Measurements from ENCODE around the gene NOM1. TPM values are rescaled to one million over a fixed set of nuclear protein-coding genes. Genes with fewer than 3 reads are reported as not detected.
"Not testable (repeated sequence)": the region's sequence is repeated elsewhere in the genome, so short reads cannot be mapped to it uniquely, and the experiment has no call there.

Gene NOM1
- total RNA-seq = 10 to 100 TPM; 28.9 to 68.1 TPM

DNA sequence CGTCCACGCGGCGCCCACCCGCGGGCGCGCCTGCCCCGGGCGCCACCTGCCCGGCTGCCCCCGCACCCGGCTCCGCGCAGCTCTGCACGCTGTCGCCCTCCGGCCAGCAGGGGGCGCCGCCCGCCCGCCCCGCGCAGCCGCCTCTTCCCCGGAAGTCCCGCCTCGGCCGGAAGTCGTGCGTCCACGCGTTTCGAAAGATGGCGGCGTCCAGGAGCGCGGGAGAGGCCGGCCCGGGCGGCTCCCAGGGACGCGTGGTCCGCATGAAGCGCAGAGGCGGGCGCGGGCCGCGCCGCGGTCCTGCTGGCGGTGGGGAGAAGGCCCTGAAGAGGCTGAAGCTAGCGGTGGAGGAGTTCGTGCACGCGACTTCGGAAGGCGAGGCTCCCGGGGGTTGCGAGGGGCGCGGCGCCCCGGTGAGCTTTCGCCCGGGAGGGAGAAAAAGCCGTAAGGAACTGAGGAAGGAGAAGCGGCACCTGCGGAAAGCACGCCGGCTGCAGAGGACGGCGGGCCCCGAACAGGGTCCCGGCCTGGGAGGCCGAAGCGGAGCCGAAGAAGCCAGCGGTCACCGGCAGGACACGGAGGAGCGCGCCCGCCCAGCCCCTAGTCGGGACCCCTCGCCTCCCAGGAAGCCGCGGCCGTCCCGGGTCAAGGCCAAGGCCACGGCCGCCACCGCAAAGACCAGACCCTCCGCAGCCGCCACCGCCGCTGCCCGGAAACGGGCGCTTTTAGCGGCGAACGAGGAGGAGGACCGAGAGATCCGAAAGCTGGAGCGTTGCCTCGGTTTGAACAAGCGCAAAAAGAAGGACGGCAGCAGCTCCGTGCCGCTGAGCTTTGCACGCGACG lies at the start of gene NOM1:
NOM1 (plus strand) TSS at position 172 of the 840 bp plus-strand sequence; CDS start at position 198, 26 bp downstream.
- Mint-ChIP-seq H3K4me3 (peak within 1 kb of the TSS; percentile 99), H3K9me3 (no peaks in the 10 kb centered on the region)

DNA sequence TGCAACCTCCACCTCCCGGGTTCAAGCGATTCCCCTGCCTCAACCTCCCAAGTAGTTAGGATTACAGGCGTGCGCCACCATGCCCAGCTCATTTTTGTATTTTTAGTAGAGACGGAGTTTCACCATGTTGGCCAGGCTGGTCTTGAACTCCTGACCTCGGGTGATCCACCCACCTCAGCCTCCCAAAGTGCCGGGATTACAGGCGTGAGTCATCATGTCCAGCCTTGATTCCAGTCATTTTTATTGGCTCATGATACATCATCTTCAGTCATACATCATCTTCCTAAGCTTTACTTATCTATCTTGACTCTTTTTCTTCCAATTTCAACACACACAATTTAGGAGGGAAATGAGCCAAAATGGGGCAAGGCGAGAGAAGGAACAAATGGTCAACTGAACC lies 49.4 kb upstream of the NOM1 start:
- H3K36me3 Mint-ChIP-seq; H3K4me3 Mint-ChIP-seq; H3K27ac Mint-ChIP-seq; H3K9me3 Mint-ChIP-seq; DNase-seq (ENCODE audit: low spot score); ATAC-seq: not testable (repeated sequence)
- Mint-ChIP-seq H3K27me3 (peaks cover 18% of the 10 kb centered on the region in 2 donors), H3K4me1 (ENCODE audit: low read depth in 2 of 2) (peaks cover 23 to 26% of the 10 kb centered on the region in 2 donors)

More for the DNA sequence above, at the start of gene NOM1:
- DNase-seq (ENCODE audit: low spot score) = peak; percentile 92
- H3K27ac Mint-ChIP-seq = peak within 1 kb of the TSS; percentile 82 to 90
- H3K4me1 Mint-ChIP-seq (ENCODE audit: low read depth in 2 of 2) = peaks cover 13 to 22% of the 10 kb centered on the region in 2 donors
- peaks cover 11 to 15% of the 10 kb centered on the region in 2 donors for H3K27me3 Mint-ChIP-seq
- peaks cover 27% of the 10 kb centered on the region for H3K36me3 Mint-ChIP-seq
- peak; percentile 95 to 98 for ATAC-seq

DNA sequence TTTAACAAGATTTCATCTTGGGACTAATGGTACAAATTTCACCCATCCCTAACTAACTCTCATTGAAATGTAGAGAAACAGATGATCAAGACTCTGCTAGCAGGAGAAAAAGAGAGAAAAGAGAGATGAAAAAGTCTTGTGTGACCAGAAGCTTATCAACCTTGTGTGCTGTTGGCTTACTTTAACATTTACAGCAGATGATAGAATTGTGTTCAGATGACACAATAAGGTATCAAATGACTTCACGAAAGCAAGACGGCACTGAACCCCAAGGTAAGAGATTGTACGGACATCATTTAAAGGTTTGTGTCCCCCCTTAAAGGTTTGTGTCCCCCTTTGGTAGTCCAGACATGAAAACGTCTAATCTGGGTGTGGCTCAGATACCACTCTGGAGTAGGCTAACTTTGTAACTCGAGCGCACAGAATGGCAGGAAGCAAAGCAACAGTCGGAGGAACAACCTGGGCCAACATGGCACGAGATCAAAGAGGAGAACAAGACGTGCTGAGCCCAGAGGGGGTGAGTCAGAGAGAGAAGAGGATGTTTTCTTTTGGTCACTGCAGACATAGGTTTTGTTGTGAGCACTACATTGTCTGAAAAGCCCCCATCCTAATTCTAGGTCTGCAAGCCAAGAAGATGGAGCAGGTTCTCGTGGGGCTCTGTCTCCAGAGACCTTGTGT lies 46.1 kb upstream of the NOM1 start:
- H3K4me3 Mint-ChIP-seq = no peak overlapping the region
- no peaks in the 10 kb centered on the region for H3K4me1 Mint-ChIP-seq (ENCODE audit: low read depth in 2 of 2)
- DNase-seq (ENCODE audit: low spot score) (no peak), ATAC-seq (peak in 1 of 2 donors; percentile 43)
- H3K36me3 Mint-ChIP-seq = no peaks in the 10 kb centered on the region
- peak overlapping the region in 1 of 2 donors; percentile 0 for H3K27ac Mint-ChIP-seq
- peaks cover 18 to 22% of the 10 kb centered on the region in 2 donors for H3K27me3 Mint-ChIP-seq
- no peaks in the 10 kb centered on the region for H3K9me3 Mint-ChIP-seq

GRCh38 chr7:156906200-156906649 lies 43.3 kb upstream of the NOM1 start:
- peaks cover 0 to 4% of the 10 kb centered on the region in 2 donors for H3K4me1 Mint-ChIP-seq (ENCODE audit: low read depth in 2 of 2)
- H3K9me3 Mint-ChIP-seq = no peaks in the 10 kb centered on the region
- ATAC-seq (no peak), DNase-seq (ENCODE audit: low spot score) (no peak)
- no peaks in the 10 kb centered on the region for H3K36me3 Mint-ChIP-seq
- H3K27me3 Mint-ChIP-seq = peaks cover 16 to 19% of the 10 kb centered on the region in 2 donors
- H3K27ac Mint-ChIP-seq = no peak overlapping the region
- no peak overlapping the region for H3K4me3 Mint-ChIP-seq

DNA sequence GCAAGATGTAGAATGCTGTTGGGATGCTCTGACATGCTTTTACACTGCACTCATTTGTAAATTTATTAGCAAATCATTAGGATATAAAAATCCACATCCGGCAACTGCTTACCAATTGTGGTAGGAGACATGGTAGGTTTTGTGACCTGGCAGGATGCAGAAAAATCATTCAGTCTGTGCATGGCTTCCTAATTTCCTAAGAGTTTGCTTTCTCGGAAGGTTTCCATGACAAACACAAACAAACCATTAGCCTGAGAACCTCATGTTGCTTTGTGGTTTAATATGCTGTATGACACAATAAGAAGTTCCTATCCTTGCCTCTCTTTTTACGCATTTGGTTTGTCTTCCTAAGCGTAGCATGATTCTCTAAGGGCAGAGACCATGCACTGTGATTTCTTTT lies 41.9 kb upstream of the NOM1 start:
- peaks cover 0 to 4% of the 10 kb centered on the region in 2 donors for H3K4me1 Mint-ChIP-seq (ENCODE audit: low read depth in 2 of 2)
- no peaks in the 10 kb centered on the region for H3K36me3 Mint-ChIP-seq

GRCh38 chr7:156909574-156910252 lies 39.8 kb upstream of the NOM1 start:
- ATAC-seq; H3K9me3 Mint-ChIP-seq; H3K4me3 Mint-ChIP-seq; H3K4me1 Mint-ChIP-seq (ENCODE audit: low read depth in 2 of 2); DNase-seq (ENCODE audit: low spot score); H3K36me3 Mint-ChIP-seq; H3K27ac Mint-ChIP-seq: not testable (repeated sequence)
- H3K27me3 Mint-ChIP-seq = peaks cover 18% of the 10 kb centered on the region in 2 donors

More for the DNA sequence above, 41.9 kb upstream of the NOM1 start:
- peaks cover 14 to 17% of the 10 kb centered on the region in 2 donors for H3K27me3 Mint-ChIP-seq
- no peak overlapping the region for H3K4me3 Mint-ChIP-seq
- no peak overlapping the region for H3K27ac Mint-ChIP-seq
- no peaks in the 10 kb centered on the region for H3K9me3 Mint-ChIP-seq
- DNase-seq (ENCODE audit: low spot score) (no peak), ATAC-seq (no peak)

GRCh38 chr7:156918635-156919034 lies 30.9 kb upstream of the NOM1 start:
- ATAC-seq (peak in 1 of 2 donors; percentile 60), DNase-seq (ENCODE audit: low spot score) (no peak)
- Mint-ChIP-seq H3K36me3 (no peaks in the 10 kb centered on the region), H3K4me3 (peak overlapping the region; percentile 43), H3K4me1 (ENCODE audit: low read depth in 2 of 2) (peaks cover 9 to 16% of the 10 kb centered on the region in 2 donors), H3K27me3 (peaks cover 35 to 41% of the 10 kb centered on the region in 2 donors), H3K27ac (peak overlapping the region in 1 of 2 donors; percentile 8), H3K9me3 (no peaks in the 10 kb centered on the region)

- H3K4me1 Mint-ChIP-seq (ENCODE audit: low read depth in 2 of 2) = peaks cover 12 to 16% of the 10 kb centered on the region in 2 donors
- no peaks in the 10 kb centered on the region for H3K9me3 Mint-ChIP-seq
- ATAC-seq (no peak), DNase-seq (ENCODE audit: low spot score) (no peak)
- H3K4me3 Mint-ChIP-seq = peak overlapping the region; percentile 43
- peaks cover 33 to 35% of the 10 kb centered on the region in 2 donors for H3K27me3 Mint-ChIP-seq
- H3K36me3 Mint-ChIP-seq = no peaks in the 10 kb centered on the region
- peak overlapping the region in 1 of 2 donors; percentile 8 for H3K27ac Mint-ChIP-seq
Observed at GRCh38 chr7:156919132-156919713, 30.3 kb upstream of the NOM1 start.

- peaks cover 12 to 16% of the 10 kb centered on the region in 2 donors for H3K4me1 Mint-ChIP-seq (ENCODE audit: low read depth in 2 of 2)
- DNase-seq (ENCODE audit: low spot score) (no peak), ATAC-seq (no peak)
Observed at GRCh38 chr7:156920076-156920475, 29.4 kb upstream of the NOM1 start.

GRCh38 chr7:156920487-156921373 lies 28.8 kb upstream of the NOM1 start:
- Mint-ChIP-seq H3K4me1 (ENCODE audit: low read depth in 2 of 2) (peaks cover 12 to 16% of the 10 kb centered on the region in 2 donors), H3K27me3 (peaks cover 29 to 32% of the 10 kb centered on the region in 2 donors)
- not testable (repeated sequence) for ATAC-seq

More at GRCh38 chr7:156920076-156920475, 29.4 kb upstream of the NOM1 start:
- Mint-ChIP-seq H3K27me3 (peaks cover 34 to 37% of the 10 kb centered on the region in 2 donors), H3K9me3 (no peaks in the 10 kb centered on the region), H3K36me3 (no peaks in the 10 kb centered on the region), H3K4me3 (no peak overlapping the region), H3K27ac (peak overlapping the region in 1 of 2 donors; percentile 7)

DNA sequence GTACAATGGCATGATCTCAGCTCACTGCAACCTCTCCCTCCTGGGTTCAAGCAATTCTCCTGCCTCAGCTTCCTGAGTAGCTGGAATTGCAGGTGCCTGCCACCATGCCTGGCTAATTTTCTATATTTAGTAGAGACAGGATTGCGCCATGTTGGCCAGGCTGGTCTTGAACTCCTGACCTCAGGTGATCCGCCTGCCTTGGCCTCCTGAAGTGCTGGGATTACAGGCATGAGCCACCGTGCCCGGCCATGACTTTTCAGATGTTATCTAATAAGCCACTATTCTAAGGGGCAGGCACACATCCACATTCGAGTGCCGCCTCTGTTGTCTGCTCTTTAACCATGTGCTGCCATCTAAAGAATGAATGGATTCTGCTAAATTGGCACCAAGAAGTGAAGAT lies 27.2 kb upstream of the NOM1 start:
- peak overlapping the region; percentile 50 for H3K4me3 Mint-ChIP-seq
- not testable (repeated sequence) for H3K9me3 Mint-ChIP-seq; ATAC-seq; DNase-seq (ENCODE audit: low spot score); H3K36me3 Mint-ChIP-seq
- H3K27me3 Mint-ChIP-seq = peaks cover 17 to 33% of the 10 kb centered on the region in 2 donors
- peaks cover 12 to 16% of the 10 kb centered on the region in 2 donors for H3K4me1 Mint-ChIP-seq (ENCODE audit: low read depth in 2 of 2)
- H3K27ac Mint-ChIP-seq = peak overlapping the region; percentile 16 to 51

More at GRCh38 chr7:156920487-156921373, 28.8 kb upstream of the NOM1 start:
- not testable (repeated sequence) for DNase-seq (ENCODE audit: low spot score); H3K9me3 Mint-ChIP-seq; H3K4me3 Mint-ChIP-seq; H3K36me3 Mint-ChIP-seq
- peak overlapping the region in 1 of 2 donors; percentile 7 for H3K27ac Mint-ChIP-seq

DNA sequence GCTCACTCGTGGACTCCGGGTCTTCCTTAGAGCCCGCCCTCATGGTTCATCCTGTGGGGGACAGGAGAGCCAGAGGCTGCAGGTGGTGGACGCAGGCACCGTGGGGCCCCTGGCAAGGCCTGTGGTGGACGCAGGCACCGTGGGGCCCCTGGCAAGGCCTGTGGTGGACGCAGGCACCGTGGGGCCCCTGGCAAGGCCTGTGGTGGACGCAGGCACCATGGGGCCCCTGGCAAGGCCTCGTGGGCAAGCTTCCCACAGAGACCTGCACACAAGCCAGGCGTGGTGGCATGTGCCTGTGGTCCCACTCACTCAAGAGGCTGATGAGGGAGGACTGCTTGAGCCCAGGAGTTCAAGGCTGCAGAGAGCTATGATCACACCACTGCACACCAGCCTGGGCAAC lies 23.7 kb upstream of the NOM1 start:
- not testable (repeated sequence) for DNase-seq (ENCODE audit: low spot score); H3K36me3 Mint-ChIP-seq; ATAC-seq; H3K9me3 Mint-ChIP-seq; H3K4me3 Mint-ChIP-seq; H3K27ac Mint-ChIP-seq
- Mint-ChIP-seq H3K4me1 (ENCODE audit: low read depth in 2 of 2) (peaks cover 12 to 13% of the 10 kb centered on the region in 2 donors), H3K27me3 (peaks cover 20 to 39% of the 10 kb centered on the region in 2 donors)
